Measurements from ENCODE around the gene UBE2K. TPM values are rescaled to one million over a fixed set of nuclear protein-coding genes. Genes with fewer than 3 reads are reported as not detected.

UBE2K gene
- total RNA-seq, 2 donors from 2014 or later, result 12.2 to 19.5 TPM

- no peak for ATAC-seq
Observed at GRCh38 chr4:39820186-39820585, 122.2 kb downstream of the UBE2K start.

GRCh38 chr4:39821951-39822350 is 124.0 kb downstream of the UBE2K start:
- ATAC-seq, result no peak
- WGBS, 2 donors, result 94 to 96% methylated on average over 9 of the region's 9 CpGs

More at GRCh38 chr4:39820186-39820585, 122.2 kb downstream of the UBE2K start:
- TF ChIP-seq POLR2A (IDR thresholded peaks at IDR 0.05) (no peak), CTCF (IDR thresholded peaks at IDR 0.05) (no peak)
- no peak for DNase-seq
- no peaks in the 10 kb centered on the region for H3K9me3 ChIP-seq
- no peaks in the 10 kb centered on the region for H3K36me3 ChIP-seq (replicated peaks in 1 of 2; ENCODE audit: insufficient read depth in 1 of 2, low read depth in 2 of 2)
- H3K4me1 ChIP-seq, result no peaks in the 10 kb centered on the region
- H3K27me3 ChIP-seq, result no peaks in the 10 kb centered on the region
- no peak overlapping the region for H3K27ac ChIP-seq
- 68 to 76% methylated on average over 5 of the region's 5 CpGs for WGBS, 2 donors
- no peak overlapping the region for H3K4me3 ChIP-seq
- intact Hi-C loops (cut with DNase I), result no loop called here

GRCh38 chr4:39822662-39823061 is 124.7 kb downstream of the UBE2K start:
- intact Hi-C loops (cut with DNase I), result no loop called here
- no peaks in the 10 kb centered on the region for H3K4me1 ChIP-seq
- H3K9me3 ChIP-seq, result no peaks in the 10 kb centered on the region
- H3K27ac ChIP-seq, result no peak overlapping the region
- H3K4me3 ChIP-seq, result no peak overlapping the region
- no peak for TF ChIP-seq POLR2A (IDR thresholded peaks at IDR 0.05)
- TF ChIP-seq CTCF (IDR thresholded peaks at IDR 0.05), result no peak
- no peaks in the 10 kb centered on the region for H3K36me3 ChIP-seq (replicated peaks in 1 of 2; ENCODE audit: insufficient read depth in 1 of 2, low read depth in 2 of 2)
- ATAC-seq (no peak), DNase-seq (no peak)
- H3K27me3 ChIP-seq, result no peaks in the 10 kb centered on the region

More at GRCh38 chr4:39821951-39822350, 124.0 kb downstream of the UBE2K start:
- intact Hi-C loops (cut with DNase I), result no loop called here
- no peak for DNase-seq
- Histone ChIP-seq H3K9me3 (no peaks in the 10 kb centered on the region), H3K27ac (no peak overlapping the region), H3K27me3 (no peaks in the 10 kb centered on the region), H3K4me3 (no peak overlapping the region), H3K36me3 (replicated peaks in 1 of 2; ENCODE audit: insufficient read depth in 1 of 2, low read depth in 2 of 2) (no peaks in the 10 kb centered on the region), H3K4me1 (no peaks in the 10 kb centered on the region)
- no peak for TF ChIP-seq CTCF (IDR thresholded peaks at IDR 0.05)

- Histone ChIP-seq H3K4me3 (no peak overlapping the region), H3K4me1 (no peaks in the 10 kb centered on the region), H3K9me3 (no peaks in the 10 kb centered on the region), H3K36me3 (replicated peaks in 1 of 2; ENCODE audit: insufficient read depth in 1 of 2, low read depth in 2 of 2) (no peaks in the 10 kb centered on the region), H3K27me3 (no peaks in the 10 kb centered on the region), H3K27ac (no peak overlapping the region)
- no peak for ATAC-seq
- DNase-seq, result no peak
- no peak for TF ChIP-seq POLR2A (IDR thresholded peaks at IDR 0.05)
- TF ChIP-seq CTCF (IDR thresholded peaks at IDR 0.05), result no peak
- intact Hi-C loops (cut with DNase I), result no loop called here
- WGBS, 2 donors, result 86 to 88% methylated on average over 2 of the region's 2 CpGs
Observed at GRCh38 chr4:39823191-39823590, 125.3 kb downstream of the UBE2K start.

GRCh38 chr4:39825090-39825489 is 127.2 kb downstream of the UBE2K start:
- intact Hi-C loops (cut with DNase I), result no loop called here
- Histone ChIP-seq H3K4me3 (no peak overlapping the region), H3K27ac (no peak overlapping the region), H3K27me3 (no peaks in the 10 kb centered on the region), H3K9me3 (no peaks in the 10 kb centered on the region), H3K4me1 (no peaks in the 10 kb centered on the region), H3K36me3 (replicated peaks in 1 of 2; ENCODE audit: insufficient read depth in 1 of 2, low read depth in 2 of 2) (peaks cover 0 to 5% of the 10 kb centered on the region in 2 donors)
- TF ChIP-seq POLR2A (IDR thresholded peaks at IDR 0.05), result no peak
- TF ChIP-seq CTCF (IDR thresholded peaks at IDR 0.05), result no peak
- DNase-seq (no peak), ATAC-seq (no peak)
- WGBS, 2 donors, result 75 to 82% methylated on average over 3 of the region's 3 CpGs

Data from body of pancreas (tissue), 4 donors.